GM12878 (cell line): Measurements from ENCODE around the gene COX6B1. TPM values are rescaled to one million over a fixed set of nuclear protein-coding genes. Genes with fewer than 3 reads are reported as not detected.

Experiments used
- BMI1 ChIP-seq: fragments of 450-650 bp; IDR thresholded peaks from 2 replicates; pipeline ENCODE4 v1.6.1; 2016; ENCODE audit warnings: mild to moderate bottlenecking, moderate library complexity, borderline replicate concordance
- CHD2 ChIP-seq: IDR thresholded peaks from 2 replicates; pipeline ENCODE4 v1.6.1; 2011; ENCODE audit warnings: low read depth, low read length, improper control_type of control experiment, borderline replicate concordance
- DPF2 ChIP-seq: fragments of 450-650 bp; IDR thresholded peaks from 2 replicates; pipeline ENCODE4 v1.6.1; 2017; ENCODE audit warnings: mild to moderate bottlenecking
- FOS ChIP-seq: IDR thresholded peaks from 3 replicates; pipeline ENCODE4 v1.6.1; 2011; ENCODE audit warnings: borderline replicate concordance; ENCODE audit not compliant: insufficient read length; ENCODE audit errors: extremely low read depth
- GATAD2B ChIP-seq: fragments of 450-650 bp; conservative IDR thresholded peaks from 2 replicates; pipeline ENCODE4 v1.6.1; 2017; ENCODE audit warnings: low read depth, mild to moderate bottlenecking, moderate library complexity
- IKZF1 ChIP-seq: fragments of 450-650 bp; conservative IDR thresholded peaks from 2 replicates; pipeline ENCODE4 v1.6.1; 2017; ENCODE audit warnings: antibody characterized with exemption, mild to moderate bottlenecking
- KDM1A ChIP-seq: fragments of 200-600 bp; sonication (generic); IDR thresholded peaks from 2 replicates; pipeline ENCODE4 v1.6.1; 2016; ENCODE audit warnings: borderline replicate concordance
- MTA2 ChIP-seq: fragments of 450-650 bp; IDR thresholded peaks from 2 replicates; pipeline ENCODE4 v1.6.1; 2016; ENCODE audit warnings: low read depth, mild to moderate bottlenecking, moderate library complexity
- MYB ChIP-seq: fragments of 150-350 bp; IDR thresholded peaks from 2 replicates; pipeline ENCODE4 v1.6.1; 2014; ENCODE audit warnings: mild to moderate bottlenecking, low read depth, low read length, borderline replicate concordance
- NFYB ChIP-seq: IDR thresholded peaks from 2 replicates; pipeline ENCODE4 v1.6.1; 2011; ENCODE audit warnings: low read depth, mild to moderate bottlenecking, low read length, improper control_type of control experiment, moderate library complexity; ENCODE audit not compliant: insufficient read depth
- POLR2A ChIP-seq: IDR thresholded peaks from 2 replicates; pipeline ENCODE4 v1.6.1; 2011; ENCODE audit warnings: low read depth, mild to moderate bottlenecking, low read length
- RUNX3 ChIP-seq: IDR thresholded peaks from 2 replicates; pipeline ENCODE4 v1.6.1; 2012; ENCODE audit warnings: low read length, inconsistent platforms
- SIN3A ChIP-seq: IDR thresholded peaks from 2 replicates; pipeline ENCODE4 v1.6.1; 2012; ENCODE audit warnings: low read depth, low read length, improper control_type of control experiment
- TAF1 ChIP-seq: IDR thresholded peaks from 2 replicates; pipeline ENCODE4 v1.6.1; 2011; ENCODE audit warnings: mild to moderate bottlenecking, low read depth, low read length, borderline replicate concordance
- TARDBP ChIP-seq: IDR thresholded peaks from 2 replicates; pipeline ENCODE4 v1.6.1; 2016; ENCODE audit warnings: borderline replicate concordance
- TBL1XR1 ChIP-seq: IDR thresholded peaks from 2 replicates; pipeline ENCODE4 v1.6.1; 2012; ENCODE audit warnings: low read depth, low read length, improper control_type of control experiment
- USF1 ChIP-seq: IDR thresholded peaks from 2 replicates; pipeline ENCODE4 v1.6.1; 2011; ENCODE audit warnings: borderline replicate concordance, low read depth, mild to moderate bottlenecking, moderate library complexity, mixed read lengths, low read length; ENCODE audit not compliant: insufficient read depth; ENCODE audit errors: extremely low read length
- ZNF217 ChIP-seq: fragments of 450-650 bp; IDR thresholded peaks from 2 replicates; pipeline ENCODE4 v1.6.1; 2017; ENCODE audit warnings: antibody characterized with exemption, mild to moderate bottlenecking
- ZNF592 ChIP-seq: fragments of 450-650 bp; IDR thresholded peaks from 2 replicates; pipeline ENCODE4 v1.6.1; 2017; ENCODE audit warnings: mild to moderate bottlenecking, moderate library complexity
- polyA plus RNA-seq, 11 experiments: library from polyadenylated mRNA; depleted of rRNA in 4 of 11; unstranded in 6 of 11; stranded (reverse) in 5 of 11; fragments of >200 nt; fragmentation: Nextera tagmentation in 4 of 11; fragmentation: Illumina TruSeq in 1 of 11; extraction: Ambion mirVana in 4 of 11; extraction: Trizol in 1 of 11; gene quantifications; 1 replicate in 1 of 11; 2 replicates in 10 of 11; pipeline versions ENCODE4 v1.2.1 to v1.2.3, GENCODE V29; 2011 to 2016; ENCODE audit warnings: inconsistent platforms in 2 of 11, missing spikeins in 2 of 11, low read depth in 1 of 11
- total RNA-seq, 4 experiments: library from RNA; depleted of rRNA in 3 of 4; stranded (reverse); fragments of >200 nt in 3 of 4; fragmentation: Illumina TruSeq in 1 of 4; extraction: Trizol in 1 of 4; gene quantifications; 2 replicates each; pipeline versions ENCODE4 v1.2.1 to v1.2.3, GENCODE V29; 2013 to 2021
- TF ChIP-seq, protein P1 (sequence below): IDR thresholded peaks from 2 replicates; pipeline ENCODE4 v1.6.1; 2012; ENCODE audit warnings: low read depth, low read length, improper control_type of control experiment
- TF ChIP-seq, protein P2 (sequence below): IDR thresholded peaks from 2 replicates; pipeline ENCODE4 v1.6.1; 2012; ENCODE audit warnings: mild to moderate bottlenecking, low read depth, low read length

COX6B1 gene
- total and polyA plus RNA-seq, 10 of the 15 experiments (the other 5 are each of a cell fraction or from before 2014, with no cell fraction given): 500 to 1,700 (median 862) TPM

DNA sequence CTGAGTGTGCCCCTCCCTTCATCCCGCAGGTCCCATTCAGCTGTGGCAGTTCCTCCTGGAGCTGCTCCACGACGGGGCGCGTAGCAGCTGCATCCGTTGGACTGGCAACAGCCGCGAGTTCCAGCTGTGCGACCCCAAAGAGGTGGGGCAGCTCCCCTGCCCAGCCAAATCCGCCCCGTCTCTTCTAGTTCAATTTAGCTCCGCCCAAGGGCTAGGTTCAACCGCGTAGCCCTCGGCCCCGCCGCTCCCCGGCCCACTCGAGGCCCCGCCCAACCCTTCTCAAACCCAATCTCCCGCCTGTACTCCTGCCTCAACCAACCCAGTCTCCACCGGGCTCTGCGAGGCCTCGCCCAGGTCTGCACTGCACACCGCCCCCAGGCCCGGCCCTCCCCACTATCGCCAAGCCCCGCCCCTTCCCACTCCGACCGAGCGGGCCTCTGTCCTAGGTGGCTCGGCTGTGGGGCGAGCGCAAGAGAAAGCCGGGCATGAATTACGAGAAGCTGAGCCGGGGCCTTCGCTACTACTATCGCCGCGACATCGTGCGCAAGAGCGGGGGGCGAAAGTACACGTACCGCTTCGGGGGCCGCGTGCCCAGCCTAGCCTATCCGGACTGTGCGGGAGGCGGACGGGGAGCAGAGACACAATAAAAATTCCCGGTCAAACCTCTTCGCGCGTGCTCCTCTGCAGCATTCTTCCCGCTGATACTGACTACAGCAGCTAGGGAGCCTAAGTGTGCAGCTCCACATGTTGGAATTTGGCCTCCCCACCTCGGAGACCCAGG lies 3.7 kb upstream of the COX6B1 start (continued):
- TF ChIP-seq, protein P1, sequence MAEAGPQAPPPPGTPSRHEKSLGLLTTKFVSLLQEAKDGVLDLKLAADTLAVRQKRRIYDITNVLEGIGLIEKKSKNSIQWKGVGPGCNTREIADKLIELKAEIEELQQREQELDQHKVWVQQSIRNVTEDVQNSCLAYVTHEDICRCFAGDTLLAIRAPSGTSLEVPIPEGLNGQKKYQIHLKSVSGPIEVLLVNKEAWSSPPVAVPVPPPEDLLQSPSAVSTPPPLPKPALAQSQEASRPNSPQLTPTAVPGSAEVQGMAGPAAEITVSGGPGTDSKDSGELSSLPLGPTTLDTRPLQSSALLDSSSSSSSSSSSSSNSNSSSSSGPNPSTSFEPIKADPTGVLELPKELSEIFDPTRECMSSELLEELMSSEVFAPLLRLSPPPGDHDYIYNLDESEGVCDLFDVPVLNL: 0 out of 2 replicates have a peak, but pooled peaks have one; percentile 13
- TF ChIP-seq TAF1 (no peak), DPF2 (0 out of 2 replicates have a peak, but pooled peaks have one; percentile 13), RUNX3 (no peak), ZNF217 (no peak), USF1 (peak; percentile 13), ZNF592 (no peak), TBL1XR1 (no peak), FOS (no peak), IKZF1 (no peak), GATAD2B (peak; percentile 17; the same call in 1 of the 2 replicates), SIN3A (peak; percentile 59; the same call in 1 of the 2 replicates), NFYB (no peak), CHD2 (no peak), POLR2A (peak; percentile 63), MTA2 (no peak), MYB (no peak), TARDBP (no peak), KDM1A (no peak), BMI1 (no peak)
- TF ChIP-seq, protein P2, sequence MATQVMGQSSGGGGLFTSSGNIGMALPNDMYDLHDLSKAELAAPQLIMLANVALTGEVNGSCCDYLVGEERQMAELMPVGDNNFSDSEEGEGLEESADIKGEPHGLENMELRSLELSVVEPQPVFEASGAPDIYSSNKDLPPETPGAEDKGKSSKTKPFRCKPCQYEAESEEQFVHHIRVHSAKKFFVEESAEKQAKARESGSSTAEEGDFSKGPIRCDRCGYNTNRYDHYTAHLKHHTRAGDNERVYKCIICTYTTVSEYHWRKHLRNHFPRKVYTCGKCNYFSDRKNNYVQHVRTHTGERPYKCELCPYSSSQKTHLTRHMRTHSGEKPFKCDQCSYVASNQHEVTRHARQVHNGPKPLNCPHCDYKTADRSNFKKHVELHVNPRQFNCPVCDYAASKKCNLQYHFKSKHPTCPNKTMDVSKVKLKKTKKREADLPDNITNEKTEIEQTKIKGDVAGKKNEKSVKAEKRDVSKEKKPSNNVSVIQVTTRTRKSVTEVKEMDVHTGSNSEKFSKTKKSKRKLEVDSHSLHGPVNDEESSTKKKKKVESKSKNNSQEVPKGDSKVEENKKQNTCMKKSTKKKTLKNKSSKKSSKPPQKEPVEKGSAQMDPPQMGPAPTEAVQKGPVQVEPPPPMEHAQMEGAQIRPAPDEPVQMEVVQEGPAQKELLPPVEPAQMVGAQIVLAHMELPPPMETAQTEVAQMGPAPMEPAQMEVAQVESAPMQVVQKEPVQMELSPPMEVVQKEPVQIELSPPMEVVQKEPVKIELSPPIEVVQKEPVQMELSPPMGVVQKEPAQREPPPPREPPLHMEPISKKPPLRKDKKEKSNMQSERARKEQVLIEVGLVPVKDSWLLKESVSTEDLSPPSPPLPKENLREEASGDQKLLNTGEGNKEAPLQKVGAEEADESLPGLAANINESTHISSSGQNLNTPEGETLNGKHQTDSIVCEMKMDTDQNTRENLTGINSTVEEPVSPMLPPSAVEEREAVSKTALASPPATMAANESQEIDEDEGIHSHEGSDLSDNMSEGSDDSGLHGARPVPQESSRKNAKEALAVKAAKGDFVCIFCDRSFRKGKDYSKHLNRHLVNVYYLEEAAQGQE: peak; percentile 62; the same call in 1 of the 2 replicates
- TF ChIP-seq, all 136 proteins: peak for 13
